CD4-positive, CD25-positive, alpha-beta regulatory T cell (primary cell): Measurements from ENCODE around the gene PSG7. TPM values are rescaled to one million over a fixed set of nuclear protein-coding genes. Genes with fewer than 3 reads are reported as not detected.
"Not testable (repeated sequence)": the region's sequence is repeated elsewhere in the genome, so short reads cannot be mapped to it uniquely, and the experiment has no call there.

ENCODE experiments used
- ATAC-seq, 2 donors: fragments of 150-1000 bp; cut with Tn5 transposase; one replicate each; pipeline ENCODE4 v1.10.0; 2021; ENCODE audit warnings: low read depth in 2 of 2, moderate number of reproducible peaks in 2 of 2, moderate library complexity in 1 of 2
- DNase-seq, 3 donors: peaks; one replicate each; pipeline versions ENCODE4 v3.0.0 to v3.0.0-alpha.2; 2012 to 2022; ENCODE audit warnings: mixed read lengths in 1 of 3
- H3K27ac ChIP-seq: one replicate; pipeline ENCODE4 v1.7.0; 2013; ENCODE audit warnings: mild to moderate bottlenecking, low read length; ENCODE audit not compliant: insufficient read depth, poor library complexity, severe bottlenecking
- H3K27me3 ChIP-seq: one replicate; pipeline ENCODE4 v1.7.0; 2013; ENCODE audit warnings: low read length; ENCODE audit not compliant: control insufficient read depth, insufficient read depth
- H3K36me3 ChIP-seq: one replicate; pipeline ENCODE4 v1.7.0; 2013; ENCODE audit warnings: mild to moderate bottlenecking, low read length, moderate library complexity; ENCODE audit not compliant: control insufficient read depth, insufficient read depth
- H3K4me1 ChIP-seq: 2 replicates; pipeline ENCODE4 v1.7.0; 2013; ENCODE audit warnings: mild to moderate bottlenecking, low read length; ENCODE audit not compliant: insufficient read depth, control insufficient read depth, poor library complexity, severe bottlenecking
- H3K4me3 ChIP-seq: one replicate; pipeline ENCODE4 v1.7.0; 2013; ENCODE audit warnings: low read depth, mild to moderate bottlenecking, low read length, moderate library complexity
- H3K9me3 ChIP-seq, 2 experiments: 1 replicate in 1 of 2; 2 replicates in 1 of 2; pipeline ENCODE4 v1.7.0; 2013; ENCODE audit warnings: low read length in 2 of 2, mild to moderate bottlenecking in 1 of 2, moderate library complexity in 1 of 2; ENCODE audit not compliant: control insufficient read depth in 2 of 2
- H3K27ac Mint-ChIP-seq, 3 donors: one replicate each; pipeline ENCODE4 v1.8.0; 2020 to 2022; ENCODE audit warnings: mild to moderate bottlenecking in 3 of 3, mixed read lengths in 3 of 3, moderate library complexity in 2 of 3
- H3K27me3 Mint-ChIP-seq: one replicate; pipeline ENCODE4 v1.8.0; 2022; ENCODE audit warnings: mild to moderate bottlenecking, mixed read lengths
- H3K36me3 Mint-ChIP-seq: one replicate; pipeline ENCODE4 v1.8.0; 2020; ENCODE audit warnings: mixed read lengths
- H3K4me1 Mint-ChIP-seq, 4 donors: one replicate each; pipeline ENCODE4 v1.8.0; 2020 to 2022; ENCODE audit warnings: mixed read lengths in 4 of 4, mild to moderate bottlenecking in 1 of 4
- H3K4me3 Mint-ChIP-seq, 4 donors: one replicate each; pipeline ENCODE4 v1.8.0; 2020 to 2022; ENCODE audit warnings: mild to moderate bottlenecking in 4 of 4, mixed read lengths in 4 of 4, moderate library complexity in 3 of 4
- H3K9me3 Mint-ChIP-seq, 7 donors: one replicate each; pipeline ENCODE4 v1.8.0; 2020 to 2022; ENCODE audit warnings: mixed read lengths in 7 of 7, mild to moderate bottlenecking in 3 of 7, moderate library complexity in 2 of 7
- polyA plus RNA-seq, 4 donors: library from polyadenylated mRNA; unstranded; fragments of 300-500 nt; fragmentation: Illumina TruSeq; gene quantifications; one replicate each; pipeline ENCODE4 v1.2.3, GENCODE V29; 2021
- total RNA-seq: library from RNA; stranded (reverse); gene quantifications from one replicate; pipeline ENCODE4 v1.2.3, GENCODE V29; 2022

Gene PSG7
- total and polyA plus RNA-seq, 5 donors from 2014 or later, result not detected

DNA sequence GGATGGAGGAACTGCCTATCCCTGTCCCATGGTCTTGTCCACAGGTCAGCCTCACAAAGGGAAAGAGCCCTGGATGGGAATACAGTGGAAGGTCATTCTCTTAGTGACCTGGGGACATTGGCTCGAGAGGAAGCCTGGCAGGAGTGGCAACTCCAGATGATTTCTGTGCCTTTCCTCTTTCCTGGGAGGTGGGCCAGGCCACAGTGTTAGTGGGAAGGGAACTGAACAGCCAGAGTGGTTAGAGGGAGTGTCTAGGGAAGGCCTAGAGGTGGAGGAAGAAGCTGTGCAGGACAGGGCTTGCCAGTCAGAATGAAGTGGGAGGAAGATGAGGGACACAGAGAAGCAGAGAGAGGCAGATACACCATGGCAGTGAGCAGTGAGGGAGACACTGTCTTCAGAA lies 61.1 kb downstream of the PSG7 start:
- not testable (repeated sequence) for DNase-seq, H3K27me3 Mint-ChIP-seq, H3K4me3 ChIP-seq, H3K27me3 ChIP-seq, H3K36me3 ChIP-seq, H3K36me3 Mint-ChIP-seq, H3K9me3 Mint-ChIP-seq, H3K4me1 ChIP-seq, H3K27ac ChIP-seq, ATAC-seq, H3K9me3 ChIP-seq, H3K27ac Mint-ChIP-seq, H3K4me3 Mint-ChIP-seq, H3K4me1 Mint-ChIP-seq

DNA sequence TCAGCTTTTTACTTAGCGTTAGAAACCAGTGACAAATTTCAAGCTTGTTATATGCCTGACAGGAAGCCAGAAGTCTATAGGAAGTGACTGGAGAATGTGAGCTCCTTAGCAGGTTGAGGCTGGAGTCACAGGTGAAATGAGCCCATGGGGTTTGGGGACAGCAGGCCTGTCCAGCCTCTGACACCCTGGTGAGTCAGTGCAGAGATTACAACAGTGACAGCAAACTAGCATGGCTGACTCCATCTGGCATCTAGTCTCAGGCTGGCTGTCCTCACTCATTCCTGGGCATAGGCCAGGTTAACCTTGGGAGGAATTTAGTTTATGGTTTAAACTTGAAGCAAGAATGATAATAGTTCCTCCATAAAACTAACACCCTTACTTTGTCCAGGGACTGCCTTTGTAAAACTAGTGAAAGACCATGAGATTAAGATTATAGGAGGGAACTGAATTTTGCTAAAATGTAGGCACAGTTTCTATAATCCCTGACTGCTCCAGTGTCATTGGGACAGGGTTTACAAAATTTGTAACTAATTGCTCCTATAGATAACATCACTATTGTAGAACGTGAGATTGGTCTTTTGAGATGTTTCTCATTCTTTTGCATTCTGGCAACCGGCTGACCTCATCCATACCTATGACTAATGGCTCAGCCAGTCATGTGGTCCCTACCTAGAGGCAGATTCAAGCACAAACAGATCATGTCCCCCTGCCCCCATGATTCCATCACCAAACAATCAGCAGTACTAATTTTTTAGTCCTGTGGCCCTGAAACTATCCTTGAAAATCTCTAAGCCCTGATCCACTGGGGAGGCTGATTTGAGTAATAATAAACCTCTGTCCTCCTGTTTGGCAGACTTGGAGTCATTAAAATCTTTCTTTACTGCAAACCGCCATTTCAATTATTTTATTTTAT lies 61.9 kb downstream of the PSG7 start:
- not testable (repeated sequence) for H3K4me1 ChIP-seq, H3K4me3 ChIP-seq, H3K9me3 ChIP-seq, H3K27ac ChIP-seq, H3K9me3 Mint-ChIP-seq, DNase-seq, ATAC-seq, H3K4me1 Mint-ChIP-seq, H3K36me3 Mint-ChIP-seq, H3K36me3 ChIP-seq, H3K4me3 Mint-ChIP-seq, H3K27ac Mint-ChIP-seq, H3K27me3 ChIP-seq, H3K27me3 Mint-ChIP-seq

DNA sequence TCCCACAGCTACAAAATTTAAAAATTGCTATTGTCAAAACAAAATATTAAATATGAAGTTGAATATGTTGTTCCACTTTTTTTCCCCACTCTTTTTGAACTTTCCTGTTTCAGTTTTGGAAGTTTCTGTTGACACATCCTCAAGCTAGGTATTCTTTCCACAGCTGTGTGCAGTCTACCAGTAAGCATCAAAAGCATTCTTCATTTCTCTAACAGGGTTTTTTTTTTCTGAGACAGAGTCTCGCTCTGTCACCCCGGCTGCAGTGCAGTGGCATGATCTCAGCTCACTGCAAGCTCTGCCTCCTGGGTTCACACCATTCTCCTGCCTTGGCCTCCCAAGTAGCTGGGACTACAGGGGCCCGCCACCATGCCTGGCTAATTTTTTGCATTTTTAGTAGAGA lies 62.9 kb downstream of the PSG7 start:
- H3K27me3 Mint-ChIP-seq, H3K9me3 Mint-ChIP-seq, H3K4me3 Mint-ChIP-seq, H3K4me1 Mint-ChIP-seq, H3K27me3 ChIP-seq, H3K36me3 Mint-ChIP-seq, H3K27ac ChIP-seq, H3K27ac Mint-ChIP-seq, DNase-seq, H3K9me3 ChIP-seq, ATAC-seq, H3K36me3 ChIP-seq, H3K4me1 ChIP-seq, H3K4me3 ChIP-seq: not testable (repeated sequence)

Other genes starting within 250 kb of the PSG7 start
- 0.42 TPM for gene PSG3, start 196.7 kb downstream of the PSG7 start, total RNA-seq
- not detected for gene PSG3, start 196.7 kb downstream of the PSG7 start, polyA plus RNA-seq
- gene PSG8, start 171.5 kb downstream of the PSG7 start, total RNA-seq, result not detected
- not detected for gene PSG8, start 171.5 kb downstream of the PSG7 start, polyA plus RNA-seq
- gene PSG1, start 57.5 kb downstream of the PSG7 start, total RNA-seq, result 0.96 TPM
- not detected for gene PSG1, start 57.5 kb downstream of the PSG7 start, polyA plus RNA-seq
- 0.37 TPM for gene PSG6, start 19.3 kb downstream of the PSG7 start, total RNA-seq
- gene PSG6, start 19.3 kb downstream of the PSG7 start, polyA plus RNA-seq, result not detected
- not detected for gene PSG11, start 89.3 kb upstream of the PSG7 start, total RNA-seq
- gene PSG11, start 89.3 kb upstream of the PSG7 start, polyA plus RNA-seq, result not detected
- gene PSG2, start 145.5 kb upstream of the PSG7 start, total RNA-seq, result 0.27 TPM
- gene PSG2, start 145.5 kb upstream of the PSG7 start, polyA plus RNA-seq, result not detected
- not detected for gene PSG5, start 249.3 kb upstream of the PSG7 start, total RNA-seq
- gene PSG5, start 249.3 kb upstream of the PSG7 start, polyA plus RNA-seq, result not detected